Measurements from ENCODE around the gene KRT3.

KRT3 gene

GRCh38 chr12:52813203-52813819 is 17.4 kb upstream of the KRT3 start:
- no peak for DNase-seq

DNA sequence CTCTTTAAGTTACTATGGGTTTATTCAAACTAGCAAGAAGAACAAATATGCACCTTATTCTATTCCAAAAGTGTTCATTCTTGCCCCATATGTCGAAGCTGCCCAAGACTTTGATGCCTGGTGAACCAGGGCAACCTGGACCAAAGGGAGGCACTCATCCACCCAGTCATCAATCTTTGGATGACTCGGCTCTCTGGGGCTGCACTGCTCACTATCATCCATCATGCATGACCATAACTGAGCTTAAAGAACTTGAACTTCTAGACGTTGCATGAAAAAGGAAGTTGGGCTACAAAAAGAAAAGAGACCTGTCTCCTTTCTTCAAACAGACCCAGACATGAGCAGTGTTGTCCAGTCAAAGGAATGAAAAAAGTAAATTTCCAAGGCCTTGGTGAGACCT is 16.8 kb upstream of the KRT3 start:
- no peak for DNase-seq

DNA sequence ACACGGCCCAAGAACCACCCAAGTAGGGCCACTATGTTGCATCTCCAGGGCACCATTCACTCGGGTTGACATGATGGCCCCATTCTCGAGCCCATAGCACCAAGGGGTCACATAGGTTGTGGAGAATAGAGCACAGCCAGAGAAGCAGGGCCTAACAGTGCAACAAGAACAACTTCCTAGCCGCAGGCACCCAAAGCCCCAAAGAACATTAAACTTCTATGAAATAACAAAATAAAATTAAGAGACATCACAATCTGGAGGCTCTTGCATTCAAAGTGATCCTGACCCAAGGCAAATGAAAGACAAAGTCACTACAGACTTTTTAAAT is 16.1 kb upstream of the KRT3 start:
- DNase-seq, result no peak

GRCh38 chr12:52811191-52812072 is 15.5 kb upstream of the KRT3 start:
- DNase-seq, result no peak

- DNase-seq, result no peak
These were observed 14.6 kb upstream of the KRT3 start for GRCh38 chr12:52810554-52810953.

- DNase-seq, result no peak
These were observed 13.2 kb upstream of the KRT3 start for GRCh38 chr12:52809166-52809565.

DNA sequence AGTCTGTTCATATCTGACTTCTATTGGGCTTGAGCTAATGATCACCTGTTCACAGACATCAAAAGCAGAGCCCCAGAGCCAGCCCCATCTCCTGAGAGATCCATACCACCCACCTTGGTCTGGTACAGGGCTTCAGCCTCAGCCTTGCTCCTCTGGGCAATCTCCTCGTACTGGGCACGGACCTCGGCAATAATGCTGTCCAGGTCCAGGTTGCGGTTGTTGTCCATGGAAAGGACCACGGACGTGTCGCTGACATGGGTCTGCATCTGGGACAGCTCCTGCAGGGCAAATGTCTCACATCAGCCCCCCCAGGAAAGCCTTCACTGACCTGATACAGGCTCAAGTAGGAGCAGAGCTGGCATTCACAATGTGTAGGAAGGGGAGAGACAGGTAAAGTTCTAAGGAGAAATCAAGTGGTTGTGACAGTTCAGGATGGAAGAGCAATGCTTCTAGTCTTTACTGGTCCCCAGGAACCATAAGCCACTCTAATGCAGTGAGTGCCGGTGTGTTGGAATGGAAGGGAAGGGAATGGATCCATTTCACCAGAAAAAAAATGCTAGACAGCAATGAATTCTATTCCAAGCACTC is 12.8 kb upstream of the KRT3 start:
- no peak for DNase-seq

- DNase-seq, result no peak
These were observed 11.9 kb upstream of the KRT3 start for GRCh38 chr12:52807544-52808470.

DNA sequence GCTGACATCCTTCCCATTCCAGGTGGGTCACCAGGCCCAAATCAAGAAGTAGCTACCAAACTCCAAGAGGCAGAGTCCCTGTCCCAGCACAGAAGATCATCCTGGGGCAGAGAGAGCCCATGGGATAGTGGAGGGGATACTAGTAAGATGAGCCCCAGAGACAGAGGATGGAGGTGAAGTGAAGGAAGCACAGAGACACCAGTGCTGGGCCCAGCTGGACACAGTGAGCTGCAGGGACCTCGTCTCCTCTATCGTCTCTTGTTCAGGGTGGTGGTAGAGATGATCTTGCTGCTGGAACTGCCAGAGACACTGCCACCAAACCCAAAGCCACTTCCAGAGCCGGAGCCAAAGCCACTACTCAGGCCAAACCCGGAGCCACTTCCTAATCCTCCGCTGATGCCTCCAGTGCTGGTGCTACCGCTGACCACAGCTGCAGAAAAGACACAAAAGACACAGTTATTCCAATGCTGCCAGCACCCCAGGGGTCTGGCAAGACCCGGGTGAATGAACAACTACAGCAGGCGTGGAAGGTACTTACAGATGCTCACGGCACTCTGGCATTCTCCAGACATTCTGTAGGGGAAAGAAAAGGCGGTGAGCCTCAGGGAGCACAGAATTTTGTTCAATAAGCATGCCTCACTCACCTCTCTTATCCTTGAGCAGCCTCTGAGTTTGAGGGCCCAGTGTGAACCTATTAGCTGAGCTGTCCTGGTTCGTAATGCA is 11.1 kb upstream of the KRT3 start:
- no peak for DNase-seq

DNA sequence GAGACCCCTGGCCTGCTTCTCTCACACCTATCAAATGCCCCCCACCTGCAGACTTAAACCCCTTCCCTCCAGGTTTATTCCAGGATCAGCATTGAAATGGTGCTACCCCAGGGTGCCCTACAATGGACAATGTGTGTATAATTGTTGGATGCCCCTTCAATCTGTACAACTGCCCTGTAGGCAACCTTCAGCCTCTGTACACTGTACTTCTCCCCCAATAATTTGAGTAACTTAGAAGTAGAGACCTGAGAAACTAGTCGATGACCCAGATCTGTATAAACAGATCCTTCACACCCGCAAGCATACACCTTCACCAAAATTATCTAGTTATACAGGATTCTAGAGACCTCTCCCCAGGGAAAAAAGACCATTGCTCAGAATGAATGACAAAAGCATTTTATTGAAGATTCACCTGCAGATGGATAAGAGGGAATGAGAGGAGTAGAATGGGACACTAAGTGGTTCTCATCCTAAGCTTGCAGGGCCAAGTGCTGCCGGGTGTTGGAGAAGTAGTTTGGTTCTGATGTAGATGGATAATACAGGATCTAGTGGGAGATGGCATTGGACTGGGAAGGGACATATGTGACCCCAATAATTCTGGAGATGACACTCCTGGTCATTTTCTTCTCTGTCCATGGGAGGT is 10.4 kb upstream of the KRT3 start:
- no peak for DNase-seq

- no peak for DNase-seq
These were observed 9.8 kb upstream of the KRT3 start for GRCh38 chr12:52805739-52806138.

- no peak for DNase-seq
These were observed 9.1 kb upstream of the KRT3 start for GRCh38 chr12:52805000-52805399.

- DNase-seq, result no peak
These were observed 6.5 kb upstream of the KRT3 start for GRCh38 chr12:52802442-52802841.

DNA sequence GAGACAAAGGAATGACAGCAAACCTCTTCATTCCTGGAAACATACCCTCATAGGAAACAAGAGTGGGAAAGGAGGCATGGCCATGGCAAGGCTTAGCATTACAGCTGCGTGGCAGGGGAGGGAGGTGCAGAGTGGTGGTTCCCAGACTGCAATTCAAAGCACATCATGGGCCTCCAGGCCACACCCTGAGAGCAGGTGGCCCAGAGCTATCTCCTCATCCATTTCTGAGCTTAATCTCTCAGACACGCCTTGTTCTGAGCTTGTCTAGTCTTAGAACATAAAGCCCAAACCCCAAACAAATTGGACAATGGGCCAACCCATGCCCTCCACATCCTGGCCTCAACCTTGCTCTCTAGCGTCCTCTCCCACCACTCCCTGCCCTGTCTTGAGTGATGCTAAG is 5.9 kb upstream of the KRT3 start:
- DNase-seq, result no peak

DNA sequence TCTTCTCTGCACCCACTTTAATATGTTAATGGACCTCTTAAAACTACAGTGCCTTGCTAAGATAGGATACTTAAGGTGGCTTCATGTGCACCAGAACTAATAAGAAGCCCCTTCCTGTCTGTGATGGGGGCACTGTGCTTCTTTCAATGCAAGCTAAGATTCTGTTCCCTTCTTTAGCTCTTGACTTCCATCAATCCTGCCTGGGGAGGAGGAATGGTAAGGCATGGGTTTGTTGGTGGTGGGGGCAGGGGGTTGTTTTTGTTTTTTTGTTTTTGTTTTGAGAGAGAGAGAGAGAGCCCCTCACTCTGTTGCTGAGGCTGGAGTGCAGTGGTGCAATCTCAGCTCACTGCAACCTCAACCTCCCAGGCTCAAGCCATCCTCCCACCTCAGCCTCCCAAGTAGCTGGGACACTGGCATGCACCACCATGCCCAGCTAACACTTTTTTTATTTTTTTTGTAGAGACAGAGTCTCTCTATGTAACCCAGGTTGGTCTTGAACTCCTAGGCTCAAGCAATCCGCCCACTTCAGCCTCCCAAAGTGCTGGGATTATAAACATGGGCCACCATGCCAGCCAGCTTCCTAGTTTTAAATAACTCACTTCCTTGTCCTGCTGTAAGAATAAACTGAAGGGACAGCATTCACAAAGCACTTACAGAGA is 4.5 kb upstream of the KRT3 start:
- no peak for DNase-seq

DNA sequence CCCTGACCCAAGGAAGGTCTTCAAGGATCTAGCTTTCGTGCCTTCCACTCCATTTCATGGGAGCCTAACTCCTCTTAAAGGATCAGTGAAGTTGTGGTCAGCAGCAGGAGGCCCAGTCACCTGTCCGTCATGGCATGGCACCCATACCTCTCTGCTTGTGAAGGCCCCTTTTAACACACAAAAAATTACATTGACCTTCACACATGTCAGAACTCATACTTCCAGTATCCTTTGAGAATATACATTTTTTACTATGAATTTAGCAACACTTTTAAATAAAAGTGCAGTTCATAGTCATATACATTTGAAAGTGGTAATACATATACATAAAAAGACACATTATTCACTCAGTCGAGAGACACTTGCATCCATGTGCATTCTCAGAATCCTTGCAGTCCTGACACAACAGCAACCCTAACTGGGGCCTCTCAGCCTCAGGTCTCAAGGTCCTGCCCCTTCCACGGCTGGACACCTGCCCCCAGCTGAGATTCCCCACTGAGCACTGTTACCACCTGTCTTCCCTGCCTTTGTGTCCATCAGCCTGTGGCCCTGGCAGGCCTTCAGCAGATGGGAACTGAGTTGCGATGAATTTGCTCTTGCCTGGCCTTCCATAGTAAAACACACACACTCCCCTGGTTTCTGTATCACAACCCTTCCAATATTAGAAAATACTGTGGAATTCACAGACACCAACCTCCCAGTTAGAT is 3.7 kb upstream of the KRT3 start:
- DNase-seq, result no peak

- no peak for DNase-seq
These were observed 3.0 kb upstream of the KRT3 start for GRCh38 chr12:52798671-52799504.

GRCh38 chr12:52798003-52798670 is 2.2 kb upstream of the KRT3 start:
- DNase-seq, result no peak

DNA sequence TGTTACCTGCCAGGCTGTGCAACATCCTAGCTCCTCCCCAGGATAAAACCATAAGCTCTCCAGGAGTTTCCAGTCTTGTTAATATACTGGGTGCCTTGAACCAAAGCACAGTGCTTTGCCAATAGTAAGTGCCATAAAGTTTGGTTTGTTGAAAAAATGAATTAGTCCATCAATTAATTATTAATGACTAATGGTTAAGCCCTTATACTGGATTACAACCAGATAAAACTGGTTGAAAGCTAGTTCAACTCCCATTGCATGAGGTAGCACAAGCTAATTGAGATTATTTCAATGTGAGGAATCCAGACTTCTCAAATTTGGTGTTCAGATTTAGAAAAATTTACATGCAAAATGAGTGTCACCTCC is 1.6 kb upstream of the KRT3 start:
- DNase-seq, result no peak
